ENCODE results near the gene SCYL2. TPM values are rescaled to one million over a fixed set of nuclear protein-coding genes. Genes with fewer than 3 reads are reported as not detected.

The SCYL2 gene
- total RNA-seq, 1 experiment from 2014 or later: 41.4 TPM

- no peak overlapping the region for H3K56ac ChIP-seq (ENCODE audit: insufficient read length, low read depth, low read length)
- H2BK120ac ChIP-seq (ENCODE audit: low read depth, low read length, poor library complexity, severe bottlenecking): no peak overlapping the region
- H4K5ac ChIP-seq (ENCODE audit: insufficient read length, low read depth, low read length): no peak overlapping the region
- H3K27ac Mint-ChIP-seq: no peak overlapping the region
- no peak overlapping the region for H3K18ac ChIP-seq (ENCODE audit: insufficient read length, low read depth, low read length)
- H3K4me1 Mint-ChIP-seq: 0 out of 4 replicates have a peak, but pooled peaks cover 0 to 4% of the 10 kb centered on the region in 2 experiments
- no peak overlapping the region for H3K27ac ChIP-seq (ENCODE audit: insufficient read length, low read depth, low read length)
- no peaks in the 10 kb centered on the region for H3K27me3 ChIP-seq (ENCODE audit: insufficient read depth, low read length)
- no peak overlapping the region for H3K14ac ChIP-seq (ENCODE audit: insufficient read depth, low read length)
- no peaks in the 10 kb centered on the region for H3K4me1 ChIP-seq (ENCODE audit: insufficient read depth, low read length)
- H2BK12ac ChIP-seq (ENCODE audit: insufficient read length, low read depth, low read length): no peak overlapping the region
- no CpG with 5 or more reads among the region's 7 CpGs for WGBS (ENCODE audit: extremely low coverage, insufficient read length, low lambda C conversion rate)
- H3K79me2 ChIP-seq (ENCODE audit: insufficient read depth, low read length): no peaks in the 10 kb centered on the region
- no peak overlapping the region for H3K23ac ChIP-seq (ENCODE audit: insufficient read length, low read depth, low read length)
- no peak overlapping the region for H3T11ph ChIP-seq (ENCODE audit: low read length)
- H2BK15ac ChIP-seq (ENCODE audit: low read depth, low read length): no peak overlapping the region
- no peaks in the 10 kb centered on the region for H3K79me1 ChIP-seq (ENCODE audit: insufficient read depth, low read depth, low read length, poor library complexity, severe bottlenecking)
- H3K4me2 ChIP-seq (ENCODE audit: insufficient read depth, insufficient read length, low read length): no peak overlapping the region
- H3K9me3 ChIP-seq (ENCODE audit: control insufficient read depth, low read depth, low read length): no peaks in the 10 kb centered on the region
- no peak overlapping the region for H3K4me3 Mint-ChIP-seq
- no peak overlapping the region for H2AFZ ChIP-seq (ENCODE audit: low read length)
- TF ChIP-seq CTCF (conservative IDR thresholded peaks at IDR 0.05): peak; percentile 73
- H3K23me2 ChIP-seq (ENCODE audit: insufficient read length, low read depth, low read length, poor library complexity, severe bottlenecking): no peaks in the 10 kb centered on the region
- H3K27me3 Mint-ChIP-seq (ENCODE audit: low read depth): no peaks in the 10 kb centered on the region
- no peak overlapping the region for H4K91ac ChIP-seq (ENCODE audit: insufficient read length, low read depth, low read length)
- no peaks in the 10 kb centered on the region for H4K20me1 ChIP-seq (ENCODE audit: control insufficient read depth, insufficient read depth, insufficient read length)
- DNase-seq: no peak
- H3K36me3 Mint-ChIP-seq (ENCODE audit: insufficient read depth in 1 of 3, low read depth in 3 of 3): peaks cover 0 to 11% (median 0%) of the 10 kb centered on the region in 3 experiments; a peak in 2 of 7 replicates
- no peak overlapping the region for H3K9ac ChIP-seq (ENCODE audit: extremely low read depth, insufficient read length, low read length)
- no peak overlapping the region for H4K8ac ChIP-seq (replicated peaks; ENCODE audit: insufficient read length, low read depth, low read length)
- no peak overlapping the region for H2BK5ac ChIP-seq (ENCODE audit: insufficient read length, low read length)
- no peaks in the 10 kb centered on the region for H3K9me3 Mint-ChIP-seq
- no peak overlapping the region for H2BK20ac ChIP-seq (ENCODE audit: low read depth, low read length, poor library complexity, severe bottlenecking)
- no peak overlapping the region for H2AK5ac ChIP-seq (ENCODE audit: insufficient read length, low read length)
- H3K4ac ChIP-seq (ENCODE audit: low read depth, low read length): no peak overlapping the region
Observed at GRCh38 chr12:100234591-100235304, 32.2 kb upstream of the SCYL2 start.

All from H9 (cell line).